Stomach (tissue), 9 donors: ENCODE measurements around the gene UGT1A7. TPM values are rescaled to one million over a fixed set of nuclear protein-coding genes. Genes with fewer than 3 reads are reported as not detected.

Source experiments
- DNase-seq, 2 donors: peaks; one replicate each; pipeline versions ENCODE4 v3.0.0 to v3.0.0-alpha.2; 2013 to 2019
- H3K27ac ChIP-seq, 5 donors: fragments of 200-600 bp in 4 of 5; sonication (generic) in 4 of 5; one replicate each; pipeline ENCODE4 v1.5.1; 2013 to 2019; ENCODE audit warnings: mild to moderate bottlenecking in 1 of 5, moderate library complexity in 1 of 5
- H3K27me3 ChIP-seq, 3 donors: fragments of 200-600 bp; sonication (generic); one replicate each; pipeline ENCODE4 v1.5.1; 2017 to 2019; ENCODE audit warnings: mixed run types in 1 of 3
- H3K36me3 ChIP-seq, 4 donors: fragments of 200-600 bp; sonication (generic); 1 replicate in 3 of 4; 2 replicates in 1 of 4; pipeline ENCODE4 v1.5.1; 2016 to 2019
- H3K4me1 ChIP-seq, 4 donors: fragments of 200-600 bp; sonication (generic); one replicate each; pipeline ENCODE4 v1.5.1; 2016 to 2019
- H3K4me3 ChIP-seq, 4 donors: fragments of 200-600 bp; sonication (generic) in 3 of 4; one replicate each; pipeline ENCODE4 v1.5.1; 2016 to 2019; ENCODE audit warnings: mild to moderate bottlenecking in 1 of 4
- H3K9me3 ChIP-seq, 4 donors: fragments of 200-600 bp; sonication (generic); one replicate each; pipeline ENCODE4 v1.5.1; 2016 to 2019
- CTCF ChIP-seq, 7 experiments: fragments of 450-650 bp in 4 of 7; fragments of 200-600 bp in 3 of 7; sonication (generic) in 3 of 7; IDR thresholded peaks; one replicate each; pipeline ENCODE4 v1.5.1; 2016 to 2019; ENCODE audit warnings: antibody characterized with exemption in 7 of 7, control low read depth in 2 of 7, mild to moderate bottlenecking in 1 of 7
- EP300 ChIP-seq: sonication (generic); formaldehyde crosslinking; IDR thresholded peaks from one replicate; pipeline ENCODE4 v1.6.1; 2017; ENCODE audit warnings: antibody characterized with exemption
- POLR2A ChIP-seq, 4 donors: fragments of 450-650 bp; IDR thresholded peaks; one replicate each; pipeline ENCODE4 v1.6.1; 2016; ENCODE audit warnings: antibody characterized with exemption in 4 of 4, control low read depth in 2 of 4, mild to moderate bottlenecking in 1 of 4, moderate library complexity in 1 of 4
- POLR2AphosphoS5 ChIP-seq, 3 donors: sonication (generic); formaldehyde crosslinking; IDR thresholded peaks; one replicate each; pipeline ENCODE4 v1.6.1; 2016; ENCODE audit warnings: antibody characterized with exemption in 3 of 3
- WGBS, 5 donors: extraction: QIAGEN DNeasy Blood & Tissue Kit in 3 of 5; methylation state at CpG; one replicate each; pipeline versions ENCODE4 v1.1.5 to v1.1.7; 2013 to 2018; 5-methylcytosine and 5-hydroxymethylcytosine counted together
- intact Hi-C: fragments of 100-400 bp; cut with DNase I; formaldehyde crosslinking; loops from one replicate; pipeline ENCODE4 v1.15.1; 2023; ENCODE audit warnings: low total_unique reads
- polyA plus RNA-seq, 3 donors: library from polyadenylated mRNA; stranded (reverse); fragments of 200-250 nt; gene quantifications; one replicate each; pipeline ENCODE4 v1.2.3, GENCODE V29; 2013
- total RNA-seq, 5 donors: library from RNA; depleted of rRNA; stranded (reverse); fragments of >200 nt; gene quantifications; one replicate each; pipeline versions ENCODE4 v1.1.0 to v1.2.3, GENCODE V29; 2014 to 2016
- donor health status: healthy with polysubstance abuse.
- donor health status: Bipolar disorder and iron deficiency.
- donor health status: healthy.

Gene UGT1A7
- total and polyA plus RNA-seq, 8 donors = 0.45 to 37.1 (median 3.6) TPM; not detected in 2

- Histone ChIP-seq H3K27me3 (peaks cover 0 to 4% (median 0%) of the 10 kb centered on the region in 3 donors), H3K36me3 (no peaks in the 10 kb centered on the region), H3K27ac (no peak overlapping the region), H3K4me1 (no peaks in the 10 kb centered on the region), H3K4me3 (no peak overlapping the region), H3K9me3 (no peaks in the 10 kb centered on the region)
- intact Hi-C loops = no loop called here
- TF ChIP-seq POLR2A (IDR thresholded peaks at IDR 0.05) (no peak), CTCF (IDR thresholded peaks at IDR 0.05) (no peak), POLR2AphosphoS5 (IDR thresholded peaks at IDR 0.05) (no peak), EP300 (no peak)
- DNase-seq = peak in 1 of 2 donors; percentile 15
- WGBS, 5 donors = 67 to 84% (median 78%) methylated on average over 11 to 17 of the region's 17 CpGs
Measured at GRCh38 chr2:233818639-233819621, 137.2 kb downstream of the UGT1A7 start.

DNA sequence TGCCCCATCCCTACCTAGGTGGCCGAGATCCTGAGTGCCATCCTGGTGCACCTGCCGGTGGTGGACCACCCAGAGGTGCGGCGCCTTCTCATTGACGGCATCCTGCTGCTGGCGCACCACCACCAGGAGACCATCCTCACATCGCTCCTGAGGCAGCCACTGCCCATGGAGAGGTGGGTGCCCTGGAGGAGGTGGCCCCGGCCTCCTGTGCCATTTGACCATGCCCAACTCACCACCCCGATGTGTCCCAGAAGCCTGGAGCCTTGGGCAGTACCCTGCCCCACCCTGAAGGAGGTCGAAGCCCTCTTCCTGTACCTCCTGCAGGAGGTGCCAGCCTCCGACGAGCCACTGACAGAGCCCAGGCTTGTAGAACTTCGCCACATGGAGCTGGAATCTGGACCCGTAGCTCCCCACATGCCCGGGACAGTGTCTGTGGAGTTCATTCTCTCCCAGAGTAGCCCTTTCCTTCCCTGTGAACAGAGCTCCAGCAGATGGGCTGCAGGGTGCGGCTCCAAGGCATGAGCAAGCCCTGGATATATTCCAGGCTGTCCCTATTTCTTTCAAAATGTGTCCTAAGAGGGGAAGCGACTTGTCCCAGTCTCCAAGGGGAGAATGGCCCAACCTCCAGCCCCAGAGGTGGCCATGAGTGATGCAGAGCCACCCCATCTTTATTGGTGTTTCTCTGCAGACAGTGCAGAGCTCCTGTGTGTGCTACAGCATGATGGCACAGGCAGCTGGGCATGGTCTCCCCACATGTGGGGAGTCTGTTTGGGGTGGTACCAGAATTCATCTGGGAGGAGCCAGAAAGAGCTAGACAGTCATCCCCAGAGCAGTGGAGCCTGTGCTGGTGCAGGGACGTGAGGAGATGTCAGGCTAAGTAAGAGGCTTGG lies 138.4 kb downstream of the UGT1A7 start:
- no peaks in the 10 kb centered on the region for H3K36me3 ChIP-seq
- H3K27me3 ChIP-seq = no peaks in the 10 kb centered on the region
- no peak overlapping the region for H3K27ac ChIP-seq
- no peaks in the 10 kb centered on the region for H3K4me1 ChIP-seq
- WGBS, 5 donors = 82 to 88% (median 84%) methylated on average over 13 to 18 of the region's 18 CpGs
- DNase-seq = peak in 1 of 2 donors; percentile 19
- no peaks in the 10 kb centered on the region for H3K9me3 ChIP-seq
- no peak overlapping the region for H3K4me3 ChIP-seq
- intact Hi-C loops = no loop called here
- TF ChIP-seq POLR2AphosphoS5 (IDR thresholded peaks at IDR 0.05) (no peak), EP300 (no peak)

DNA sequence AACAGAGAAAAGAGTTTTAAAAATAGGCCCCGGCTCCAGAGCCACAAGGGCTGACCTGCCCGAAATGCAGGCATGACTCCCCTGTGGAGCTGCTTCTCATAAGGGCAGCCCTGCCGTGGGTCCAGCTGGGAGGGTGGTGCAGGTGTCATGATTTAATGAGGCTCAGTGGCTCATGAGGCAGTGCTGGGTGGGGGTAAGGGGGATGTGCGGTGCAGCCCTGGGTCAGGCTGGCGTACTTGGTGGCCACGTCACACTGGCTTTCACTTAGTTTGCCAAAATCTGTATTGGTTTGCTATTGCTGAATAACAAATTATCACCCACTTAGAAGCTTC lies 139.0 kb downstream of the UGT1A7 start:
- no peak overlapping the region for H3K27ac ChIP-seq
- H3K4me3 ChIP-seq = no peak overlapping the region
- no peaks in the 10 kb centered on the region for H3K36me3 ChIP-seq
- no peaks in the 10 kb centered on the region for H3K27me3 ChIP-seq
- no peaks in the 10 kb centered on the region for H3K4me1 ChIP-seq
- TF ChIP-seq POLR2A (IDR thresholded peaks at IDR 0.05) (no peak), CTCF (IDR thresholded peaks at IDR 0.05) (no peak)
- no peaks in the 10 kb centered on the region for H3K9me3 ChIP-seq
- WGBS, 5 donors = 75 to 93% (median 86%) methylated on average over 2 to 6 of the region's 6 CpGs
- intact Hi-C loops = no loop called here
- peak in 1 of 2 donors; percentile 9 for DNase-seq

DNA sequence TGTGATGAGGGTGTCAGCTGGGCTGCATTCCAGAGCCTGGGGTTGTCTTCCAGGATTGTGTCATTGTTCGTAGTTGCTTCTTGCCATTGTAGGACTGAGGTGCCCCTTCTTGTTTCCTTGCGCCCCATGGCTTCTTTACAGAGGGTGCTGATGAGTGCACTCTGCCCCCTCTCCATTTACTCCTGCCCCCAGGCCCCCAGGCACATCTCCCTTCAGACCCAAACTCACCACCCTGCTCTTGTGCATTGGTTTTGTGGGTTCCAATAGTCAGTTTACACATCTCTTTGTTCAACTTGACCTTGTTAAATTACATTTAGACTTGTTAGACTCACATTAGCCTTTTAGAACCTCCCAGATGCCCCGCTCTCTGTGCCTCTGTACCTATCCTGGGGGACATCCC lies 139.5 kb downstream of the UGT1A7 start:
- H3K27ac ChIP-seq = no peak overlapping the region
- intact Hi-C loops = no loop called here
- H3K36me3 ChIP-seq = no peaks in the 10 kb centered on the region
- 88 to 93% (median 90%) methylated on average over 3 of the region's 3 CpGs for WGBS, 5 donors
- peaks cover 0 to 3% (median 0%) of the 10 kb centered on the region in 4 donors for H3K9me3 ChIP-seq
- no peaks in the 10 kb centered on the region for H3K27me3 ChIP-seq
- TF ChIP-seq POLR2A (IDR thresholded peaks at IDR 0.05) (no peak), CTCF (IDR thresholded peaks at IDR 0.05) (no peak), EP300 (no peak), POLR2AphosphoS5 (IDR thresholded peaks at IDR 0.05) (no peak)
- DNase-seq = no peak
- H3K4me1 ChIP-seq = no peaks in the 10 kb centered on the region
- no peak overlapping the region for H3K4me3 ChIP-seq
